COLO668 (cell line): ENCODE data around the gene APH1B.
"Not testable (repeated sequence)": the region's sequence is repeated elsewhere in the genome, so short reads cannot be mapped to it uniquely, and the experiment has no call there.

ENCODE experiments used
- DNase-seq: peaks from one replicate; lab custom pipeline; 2025; ENCODE audit not compliant: unreplicated experiment; lab: John Stamatoyannopoulos, UW

Gene APH1B

GRCh38 chr15:63277038-63277892, at the start of gene APH1B:
Gene APH1B, plus strand, starts transcription at chr15:63277605. Its CDS starts 19 bp downstream, at chr15:63277624.
- peak; percentile 91 for DNase-seq

GRCh38 chr15:63227689-63228088, 49.7 kb upstream of the APH1B start:
- DNase-seq = no peak

- no peak for DNase-seq
Observed at GRCh38 chr15:63231206-63231605, 46.2 kb upstream of the APH1B start.

- no peak for DNase-seq
Observed at GRCh38 chr15:63231706-63232105, 45.7 kb upstream of the APH1B start.

GRCh38 chr15:63232405-63232804, 45.0 kb upstream of the APH1B start:
- DNase-seq = no peak

DNA sequence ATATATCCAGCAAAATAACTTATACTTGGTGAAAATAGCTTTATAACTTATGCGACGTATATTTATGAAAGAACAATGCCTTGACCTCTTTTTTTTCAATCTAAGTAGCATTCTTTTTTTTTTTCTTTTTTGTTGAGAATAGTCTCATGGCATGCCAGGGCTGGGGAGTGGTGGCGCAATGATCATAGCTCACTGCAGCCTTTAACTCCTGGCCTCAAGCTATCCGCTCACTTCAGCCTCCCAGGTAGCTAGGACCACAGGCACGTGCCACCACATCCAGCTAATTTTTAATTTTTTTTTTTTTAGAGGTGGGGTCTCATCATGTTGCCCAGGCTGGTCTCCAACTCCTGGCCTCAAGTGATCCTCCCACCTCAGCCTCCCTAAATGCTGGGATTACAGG, 44.5 kb upstream of the APH1B start:
- DNase-seq = no peak

- DNase-seq = no peak
Observed at GRCh38 chr15:63233667-63234423, 43.6 kb upstream of the APH1B start.

- DNase-seq = no peak
Observed at GRCh38 chr15:63234451-63234870, 42.9 kb upstream of the APH1B start.

GRCh38 chr15:63236272-63236671, 41.1 kb upstream of the APH1B start:
- no peak for DNase-seq

DNA sequence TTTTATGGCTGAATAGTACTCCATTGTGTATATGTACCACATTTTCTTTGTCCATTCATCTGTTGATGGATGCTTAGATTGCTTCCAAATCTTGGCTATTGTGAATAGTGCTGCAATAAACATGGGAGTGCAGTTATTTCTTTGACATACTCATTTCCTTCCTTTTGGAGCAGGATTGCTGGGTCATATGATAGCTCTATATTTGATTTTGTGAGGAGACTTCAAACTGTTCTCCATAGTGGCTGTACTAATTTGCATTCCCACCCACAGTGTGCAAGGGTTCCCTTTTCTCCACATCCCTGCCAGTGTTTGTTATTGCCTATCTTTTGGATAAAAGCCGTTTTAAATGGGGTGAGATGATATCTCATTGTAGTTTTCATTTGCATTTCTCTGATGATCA, 40.3 kb upstream of the APH1B start:
- not testable (repeated sequence) for DNase-seq

DNA sequence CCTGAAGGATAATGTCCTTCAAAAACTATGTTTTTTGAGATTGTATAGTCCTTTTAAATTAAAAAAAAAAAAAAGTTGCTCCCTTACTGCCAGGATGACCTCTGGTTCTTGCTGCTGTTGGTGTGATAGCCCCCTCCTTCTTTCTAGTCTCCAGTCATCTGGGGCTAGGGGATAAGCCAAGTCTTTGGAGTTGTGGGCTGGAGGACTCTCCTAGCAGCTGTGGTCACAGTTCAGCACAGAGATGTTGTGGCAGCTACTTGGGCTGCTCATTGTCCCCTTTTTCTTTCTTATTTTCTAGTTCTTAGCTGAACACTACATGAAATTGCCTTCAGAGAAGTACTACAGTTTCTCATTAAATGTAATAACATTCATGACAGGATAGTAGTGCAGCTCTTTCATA, 39.2 kb upstream of the APH1B start:
- no peak for DNase-seq

GRCh38 chr15:63238796-63239195, 38.6 kb upstream of the APH1B start:
- DNase-seq = no peak

- no peak for DNase-seq
Observed at GRCh38 chr15:63240109-63240508, 37.3 kb upstream of the APH1B start.

DNA sequence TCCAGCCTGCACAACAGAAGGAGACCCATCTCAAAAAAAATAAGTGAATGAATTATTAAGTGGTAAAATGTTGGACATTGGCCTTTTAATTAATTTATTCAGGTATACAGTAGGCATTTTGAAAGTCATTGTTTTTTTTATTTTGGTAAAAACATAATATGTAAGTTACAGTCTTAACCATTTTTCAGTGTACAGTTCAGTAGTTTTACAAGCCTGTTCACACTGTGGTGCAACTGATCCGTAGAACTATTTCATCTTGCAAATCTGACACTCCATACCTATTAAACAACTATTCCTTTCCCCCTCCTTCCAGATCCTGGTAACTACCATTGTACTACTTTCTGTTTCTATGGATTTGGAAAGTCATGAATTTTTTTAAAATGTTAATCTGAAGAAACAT, 36.1 kb upstream of the APH1B start:
- DNase-seq = no peak

- DNase-seq = no peak
Observed at GRCh38 chr15:63243101-63243500, 34.3 kb upstream of the APH1B start.

- DNase-seq = no peak
Observed at GRCh38 chr15:63243776-63244175, 33.6 kb upstream of the APH1B start.

DNA sequence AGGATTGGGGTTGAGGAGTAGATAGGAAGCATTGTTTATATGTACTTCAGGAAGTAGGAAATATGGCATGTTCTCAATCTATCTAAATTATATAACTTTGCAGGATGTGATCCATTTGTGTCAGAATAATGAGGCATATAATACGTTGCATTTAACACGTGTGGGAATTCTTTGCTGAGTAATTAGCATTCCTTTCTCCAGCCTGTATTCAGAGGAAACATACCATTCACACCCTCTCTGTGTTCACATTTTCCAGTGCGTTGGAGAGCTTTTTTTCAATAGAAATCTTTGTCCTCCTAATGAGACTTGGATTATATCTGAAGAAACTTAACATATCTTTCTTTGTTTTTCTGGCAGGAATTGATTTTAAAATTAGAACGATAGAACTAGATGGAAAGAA, 33.0 kb upstream of the APH1B start:
- no peak for DNase-seq

GRCh38 chr15:63244976-63245645, 32.3 kb upstream of the APH1B start:
- no peak for DNase-seq

GRCh38 chr15:63246691-63247469, 30.5 kb upstream of the APH1B start:
- no peak for DNase-seq

DNA sequence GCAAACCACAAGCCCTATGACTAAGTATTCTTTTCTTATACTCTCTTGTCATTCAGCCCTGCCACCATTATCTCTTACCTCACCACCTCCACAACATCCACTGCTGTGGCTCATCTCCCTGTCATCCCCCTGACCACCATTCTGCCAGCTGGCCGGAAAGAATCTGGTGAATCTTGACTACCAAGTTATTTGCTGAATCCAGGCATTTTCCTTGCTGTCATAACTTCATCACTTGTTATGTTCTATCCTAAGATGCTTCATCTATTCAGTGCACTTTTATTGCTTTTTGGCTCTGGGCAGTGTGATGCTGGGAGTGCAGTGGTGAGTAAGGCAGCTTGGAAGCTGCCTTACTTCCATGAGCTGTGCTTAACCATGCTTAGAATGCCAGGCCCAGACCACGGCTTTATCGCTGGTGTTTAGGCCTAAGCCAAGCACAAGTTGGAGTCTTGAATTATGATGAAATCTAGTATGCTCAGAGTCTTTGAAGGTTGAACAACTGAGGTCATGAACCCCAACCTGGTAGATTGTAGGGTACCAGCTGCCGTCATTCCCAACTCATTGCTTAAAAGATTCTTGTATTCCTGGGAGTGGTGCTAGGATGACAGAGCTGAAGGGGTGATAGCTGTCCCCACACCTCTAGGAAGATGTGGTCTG, 27.0 kb upstream of the APH1B start:
- no peak for DNase-seq
